Hepatocyte (in vitro differentiated cells): ENCODE data around the gene TSPEAR. TPM values are rescaled to one million over a fixed set of nuclear protein-coding genes. Genes with fewer than 3 reads are reported as not detected.

Experiments
- DNase-seq: peaks from one replicate; pipeline ENCODE4 v3.0.0-alpha.2; 2016; ENCODE audit warnings: low spot score
- H2AFZ ChIP-seq: fragments of 200-600 bp; sonication (generic); 2 replicates; pipeline ENCODE4 v1.6.0; 2016; ENCODE audit warnings: antibody characterized with exemption, mild to moderate bottlenecking
- H3K27ac ChIP-seq: fragments of 200-600 bp; sonication (generic); 2 replicates; pipeline ENCODE4 v1.5.1; 2016; ENCODE audit warnings: mild to moderate bottlenecking
- H3K27me3 ChIP-seq: fragments of 200-600 bp; sonication (generic); 2 replicates; pipeline ENCODE4 v1.6.1; 2016
- H3K36me3 ChIP-seq: fragments of 200-600 bp; sonication (generic); replicated peaks from 2 replicates; pipeline ENCODE4 v1.5.1; 2016; ENCODE audit warnings: low read depth; ENCODE audit not compliant: insufficient read depth
- H3K4me1 ChIP-seq: fragments of 200-600 bp; sonication (generic); 2 replicates; pipeline ENCODE4 v1.5.1; 2016; ENCODE audit warnings: mild to moderate bottlenecking, moderate library complexity; ENCODE audit not compliant: insufficient read depth
- H3K4me2 ChIP-seq: fragments of 200-600 bp; sonication (generic); 2 replicates; pipeline ENCODE4 v1.6.0; 2016
- H3K4me3 ChIP-seq: fragments of 200-600 bp; sonication (generic); 2 replicates; pipeline ENCODE4 v1.5.1; 2016; ENCODE audit warnings: mild to moderate bottlenecking
- H3K79me2 ChIP-seq: fragments of 200-600 bp; sonication (generic); 2 replicates; pipeline ENCODE4 v1.6.0; 2017; ENCODE audit warnings: mild to moderate bottlenecking
- H3K9me2 ChIP-seq: fragments of 200-600 bp; sonication (generic); replicated peaks from 2 replicates; pipeline ENCODE4 v1.6.0; 2017; ENCODE audit warnings: mild to moderate bottlenecking; ENCODE audit not compliant: insufficient read depth
- H3K9me3 ChIP-seq: fragments of 200-600 bp; sonication (generic); 2 replicates; pipeline ENCODE4 v1.5.1; 2016; ENCODE audit warnings: low read depth, mild to moderate bottlenecking
- H4K20me1 ChIP-seq: fragments of 200-600 bp; sonication (generic); 2 replicates; pipeline ENCODE4 v1.6.0; 2016; ENCODE audit warnings: mild to moderate bottlenecking; ENCODE audit not compliant: insufficient read depth, poor library complexity, severe bottlenecking
- CTCF ChIP-seq: fragments of 200-600 bp; sonication (generic); IDR thresholded peaks from 2 replicates; pipeline ENCODE4 v1.5.1; 2016; ENCODE audit warnings: antibody characterized with exemption, mild to moderate bottlenecking; ENCODE audit not compliant: poor library complexity
- EZH2 ChIP-seq: fragments of 200-600 bp; sonication (generic); IDR thresholded peaks from 2 replicates; pipeline ENCODE4 v1.6.1; 2016; ENCODE audit warnings: antibody characterized with exemption, mild to moderate bottlenecking, borderline replicate concordance
- EZH2phosphoT487 ChIP-seq: fragments of 200-600 bp; sonication (generic); IDR thresholded peaks from one replicate; pipeline ENCODE4 v1.6.1; 2018; ENCODE audit warnings: antibody characterized with exemption, mild to moderate bottlenecking, low read depth, moderate library complexity; ENCODE audit not compliant: unreplicated experiment, severe bottlenecking
- WGBS: methylation state at CpG from one replicate; pipeline ENCODE4 v1.1.6; 2016; ENCODE audit warnings: low lambda C conversion rate; ENCODE audit errors: missing lambda C conversion rate; 5-methylcytosine and 5-hydroxymethylcytosine counted together
- polyA plus RNA-seq: library from polyadenylated mRNA; unstranded; fragments of >200 nt; fragmentation: Nextera tagmentation; extraction: Ambion mirVana; gene quantifications from 2 replicates; pipeline ENCODE4 v1.2.1, GENCODE V29; 2016
- total RNA-seq: library from RNA; depleted of rRNA; stranded (reverse); fragments of >200 nt; gene quantifications from 2 replicates; pipeline ENCODE4 v1.2.3, GENCODE V29; 2014

TSPEAR gene
- total and polyA plus RNA-seq, 2 experiments from 2014 or later: 0.35 TPM; not detected in 1

DNA sequence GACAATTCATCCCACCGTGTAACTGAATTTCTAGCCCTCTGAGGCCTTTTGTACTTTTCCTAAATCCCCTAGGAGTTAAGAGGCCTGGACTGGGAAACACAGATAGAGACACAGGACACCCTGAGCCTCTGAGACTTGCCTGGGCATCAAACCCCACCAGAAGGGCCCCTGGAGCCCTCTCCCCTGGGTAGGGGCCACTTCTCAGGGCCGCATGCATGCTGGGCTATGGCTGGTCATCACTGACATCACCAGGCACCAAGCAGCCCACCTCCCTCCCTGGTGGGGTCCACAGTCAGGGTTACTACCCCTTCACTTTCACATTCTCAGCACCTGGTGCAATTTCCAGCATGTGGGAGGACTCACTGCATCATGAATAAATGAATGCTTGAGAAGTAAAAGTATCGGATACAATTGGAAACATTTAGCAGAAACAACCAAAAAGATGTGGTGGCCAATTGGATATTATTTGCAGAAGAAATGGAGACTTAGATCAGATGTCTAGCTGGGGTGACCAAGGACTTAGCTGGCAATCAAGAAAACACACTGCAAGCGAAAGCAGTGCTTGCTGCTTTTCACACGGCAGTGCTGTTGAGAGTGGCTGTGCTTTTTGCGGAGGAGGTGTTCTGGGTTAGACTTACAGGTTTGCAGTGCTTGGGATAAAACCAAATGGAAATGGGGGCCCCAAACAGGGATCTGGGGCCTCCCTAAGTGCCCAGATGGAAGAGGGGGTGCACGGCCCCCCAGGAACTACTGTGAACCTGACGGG lies 111.9 kb downstream of the TSPEAR start:
- Histone ChIP-seq H2AFZ (no peak overlapping the region), H3K27me3 (no peaks in the 10 kb centered on the region), H3K79me2 (no peaks in the 10 kb centered on the region), H3K36me3 (no peaks in the 10 kb centered on the region), H3K27ac (no peak overlapping the region), H4K20me1 (no peaks in the 10 kb centered on the region), H3K4me1 (no peaks in the 10 kb centered on the region), H3K4me2 (no peak overlapping the region), H3K4me3 (no peak overlapping the region), H3K9me2 (no peaks in the 10 kb centered on the region), H3K9me3 (no peaks in the 10 kb centered on the region)
- 87% methylated on average over 8 of the region's 8 CpGs for WGBS
- DNase-seq: no peak
- TF ChIP-seq EZH2phosphoT487: no peak
- no peak for TF ChIP-seq CTCF
- no peak for TF ChIP-seq EZH2

GRCh38 chr21:44598061-44598460 lies 113.3 kb downstream of the TSPEAR start:
- no peaks in the 10 kb centered on the region for H3K79me2 ChIP-seq
- H3K36me3 ChIP-seq: no peaks in the 10 kb centered on the region
- no peak for DNase-seq
- peaks cover 7% of the 10 kb centered on the region for H3K4me1 ChIP-seq
- TF ChIP-seq EZH2 (no peak), CTCF (no peak), EZH2phosphoT487 (no peak)
- no peak overlapping the region for H2AFZ ChIP-seq
- H3K27ac ChIP-seq: no peak overlapping the region
- no peaks in the 10 kb centered on the region for H3K9me3 ChIP-seq
- no peak overlapping the region for H3K4me3 ChIP-seq
- no peaks in the 10 kb centered on the region for H4K20me1 ChIP-seq
- H3K4me2 ChIP-seq: no peak overlapping the region
- WGBS: 70% methylated on average over 11 of the region's 11 CpGs
- H3K27me3 ChIP-seq: no peaks in the 10 kb centered on the region
- no peaks in the 10 kb centered on the region for H3K9me2 ChIP-seq

DNA sequence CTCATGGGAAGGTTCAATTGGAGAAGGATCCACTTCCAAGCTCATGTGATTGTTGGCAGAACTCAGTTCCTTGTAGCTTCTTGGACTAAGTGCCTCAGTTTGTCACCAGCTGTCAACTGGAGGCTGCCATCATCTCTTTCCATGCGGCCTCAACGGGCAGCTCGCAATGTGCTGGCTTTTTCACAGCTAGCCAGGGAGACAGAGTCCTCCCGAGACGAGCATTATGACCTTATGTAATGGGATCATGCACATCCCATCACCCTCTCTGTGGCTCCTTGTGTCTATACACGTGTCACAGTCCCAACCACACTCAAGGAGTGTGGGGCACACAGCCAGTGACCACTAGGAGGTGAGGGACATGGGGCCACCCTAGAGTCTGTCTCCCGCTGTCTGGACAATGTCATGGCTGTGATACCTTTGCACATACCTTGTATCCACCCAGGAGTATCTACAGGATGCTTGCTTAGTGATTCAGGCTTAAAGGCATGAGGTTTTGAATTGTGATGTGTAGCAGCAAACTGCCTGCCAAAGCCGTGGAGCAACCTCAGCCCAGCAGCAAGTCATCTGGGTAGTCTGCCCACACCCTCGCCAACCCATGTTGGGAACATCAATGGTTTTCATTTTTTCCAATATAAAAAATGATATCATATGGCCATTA lies 115.2 kb downstream of the TSPEAR start:
- Histone ChIP-seq H3K27ac (no peak overlapping the region), H3K27me3 (no peaks in the 10 kb centered on the region), H3K79me2 (no peaks in the 10 kb centered on the region), H3K4me1 (peaks cover 7% of the 10 kb centered on the region), H3K9me2 (no peaks in the 10 kb centered on the region), H3K36me3 (no peaks in the 10 kb centered on the region), H3K4me2 (no peak overlapping the region), H3K4me3 (no peak overlapping the region), H3K9me3 (no peaks in the 10 kb centered on the region), H4K20me1 (no peaks in the 10 kb centered on the region), H2AFZ (no peak overlapping the region)
- no peak for TF ChIP-seq EZH2
- TF ChIP-seq EZH2phosphoT487: no peak
- no peak for TF ChIP-seq CTCF
- no peak for DNase-seq
- 86% methylated on average over 9 of the region's 9 CpGs for WGBS
